WTC11 (cell line): Measurements from ENCODE around the gene MAPK12. TPM values are rescaled to one million over a fixed set of nuclear protein-coding genes. Genes with fewer than 3 reads are reported as not detected.

ENCODE experiments used
- ATAC-seq: fragments of 200-7000 bp; cut with Tn5 transposase; 2 replicates; pipeline ENCODE4 v1.10.0; 2021; ENCODE audit warnings: mild to moderate bottlenecking, moderate library complexity
- CTCF ChIA-PET: fragments of 300-600 bp; sonication (Branson Sonifier 250); formaldehyde crosslinking; loops from one replicate; lab custom pipeline; 2021; ENCODE audit warnings: antibody characterized with exemption; lab: Charles Lee
- POLR2A ChIA-PET: fragments of 350-600 bp; sonication (Branson Sonifier 250); formaldehyde crosslinking; loops from one replicate; lab custom pipeline; 2021; ENCODE audit warnings: antibody characterized with exemption; lab: Charles Lee
- DNase-seq: peaks from one replicate; pipeline ENCODE4 v3.0.0; 2021; ENCODE audit warnings: low spot score
- H3K27ac Mint-ChIP-seq: 2 replicates; pipeline ENCODE4 v1.8.0; 2021; ENCODE audit warnings: mixed read lengths
- H3K27me3 Mint-ChIP-seq: 2 replicates; pipeline ENCODE4 v1.8.0; 2021; ENCODE audit warnings: low read depth, mild to moderate bottlenecking, moderate library complexity, mixed read lengths
- H3K36me3 Mint-ChIP-seq: 2 replicates; pipeline ENCODE4 v1.8.0; 2021; ENCODE audit warnings: mixed read lengths
- H3K4me1 Mint-ChIP-seq: 2 replicates; pipeline ENCODE4 v1.8.0; 2022; ENCODE audit warnings: mixed read lengths
- H3K4me3 Mint-ChIP-seq: 2 replicates; pipeline ENCODE4 v1.8.0; 2021; ENCODE audit warnings: mild to moderate bottlenecking, moderate library complexity, mixed read lengths
- H3K9me3 Mint-ChIP-seq: 2 replicates; pipeline ENCODE4 v1.8.0; 2021; ENCODE audit warnings: mixed read lengths
- E2F5 ChIP-seq: sonication (generic); formaldehyde crosslinking; IDR thresholded peaks from 2 replicates; pipeline ENCODE4 v1.8.1; 2022; ENCODE audit warnings: mild to moderate bottlenecking, moderate library complexity, missing genetic modification reagents
- HMGA2 ChIP-seq: fragments of 250-450 bp; sonication (Bioruptor Pico); IDR thresholded peaks from 2 replicates; pipeline ENCODE4 v1.4.0; 2021; ENCODE audit warnings: mild to moderate bottlenecking, moderate library complexity
- OVOL2 ChIP-seq: fragments of 250-450 bp; sonication (Bioruptor Pico); IDR thresholded peaks from 2 replicates; pipeline ENCODE4 v1.9.0; 2021; ENCODE audit warnings: mild to moderate bottlenecking, borderline replicate concordance
- PRDM15 ChIP-seq: sonication (generic); formaldehyde crosslinking; IDR thresholded peaks from 2 replicates; pipeline ENCODE4 v1.8.0; 2022; ENCODE audit warnings: missing genetic modification reagents
- PREB ChIP-seq: sonication (generic); formaldehyde crosslinking; IDR thresholded peaks from 2 replicates; pipeline ENCODE4 v1.8.1; 2022; ENCODE audit warnings: mild to moderate bottlenecking, missing genetic modification reagents, moderate library complexity, borderline replicate concordance
- SMAD3 ChIP-seq: sonication (generic); formaldehyde crosslinking; IDR thresholded peaks from 2 replicates; pipeline ENCODE4 v1.8.0; 2022; ENCODE audit warnings: missing genetic modification reagents, mild to moderate bottlenecking, borderline replicate concordance
- TCF7 ChIP-seq: sonication (generic); formaldehyde crosslinking; IDR thresholded peaks from 2 replicates; pipeline ENCODE4 v1.8.0; 2022; ENCODE audit warnings: mild to moderate bottlenecking, low read depth, missing genetic modification reagents, moderate library complexity
- ZMAT4 ChIP-seq: fragments of 250-450 bp; sonication (Bioruptor Pico); IDR thresholded peaks from 2 replicates; pipeline ENCODE4 v1.9.0; 2021; ENCODE audit warnings: mild to moderate bottlenecking
- ZNF281 ChIP-seq: sonication (generic); formaldehyde crosslinking; IDR thresholded peaks from 2 replicates; pipeline ENCODE4 v1.8.0; 2023; ENCODE audit warnings: mild to moderate bottlenecking, missing genetic modification reagents
- total RNA-seq: library from RNA; stranded (reverse); gene quantifications from 3 replicates; pipeline ENCODE4 v1.2.3, GENCODE V29; 2021
- TF ChIP-seq, protein P1 (sequence below): fragments of 250-450 bp; sonication (Bioruptor Pico); IDR thresholded peaks from 2 replicates; pipeline ENCODE4 v1.9.0; 2021; ENCODE audit warnings: moderate library complexity, mild to moderate bottlenecking, inconsistent platforms, borderline replicate concordance

Gene MAPK12
- total RNA-seq, 1 experiment from 2014 or later, result 31.0 TPM

DNA sequence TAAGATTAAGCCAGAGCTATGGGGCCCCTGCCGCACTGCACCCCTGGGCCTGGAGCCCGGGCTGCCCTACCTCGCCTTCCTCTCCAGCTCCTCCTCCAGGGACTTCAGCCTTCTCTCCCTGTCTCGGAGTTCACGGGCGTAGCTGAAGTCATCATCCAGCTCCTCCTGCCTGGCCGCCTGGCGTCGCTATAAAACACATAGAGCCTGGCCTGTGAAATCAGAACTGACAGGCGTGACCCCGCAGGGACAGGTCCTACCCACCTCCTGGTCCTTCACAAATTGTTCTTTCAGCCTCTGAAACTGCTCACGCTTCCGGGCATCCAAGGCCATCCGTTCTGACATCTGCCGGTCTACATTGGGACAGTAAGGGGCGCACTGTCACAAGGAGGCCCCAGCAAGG is 37.4 kb downstream of the MAPK12 start:
- Mint-ChIP-seq H3K27ac (no peak overlapping the region), H3K27me3 (no peaks in the 10 kb centered on the region), H3K9me3 (no peaks in the 10 kb centered on the region), H3K4me1 (peaks cover 3% of the 10 kb centered on the region; the same call in 1 of the 2 replicates), H3K36me3 (peaks cover 27% of the 10 kb centered on the region), H3K4me3 (no peak overlapping the region)
- CTCF ChIA-PET, result interaction anchor here (0.9 to 1.9 kb wide), 4 partner anchors 13 to 29 kb away, joined by 3 to 4 read pairs (median 4); no protein-coding TSS in a partner anchor
- TF ChIP-seq ZMAT4 (CRISPR knock-in tag) (no peak), E2F5 (no peak)
- no peak for ATAC-seq
- DNase-seq, result no peak
- POLR2A ChIA-PET, result no interaction called here

- Mint-ChIP-seq H3K27ac (no peak overlapping the region), H3K27me3 (no peaks in the 10 kb centered on the region), H3K4me1 (peaks cover 5% of the 10 kb centered on the region; the same call in 1 of the 2 replicates), H3K4me3 (no peak overlapping the region), H3K9me3 (no peaks in the 10 kb centered on the region), H3K36me3 (peaks cover 31% of the 10 kb centered on the region)
- ATAC-seq (no peak), DNase-seq (no peak)
- ChIA-PET POLR2A (no interaction called here), CTCF (interaction anchor here (0.6 kb wide), 1 partner anchor 15 kb away, joined by 3 read pairs; no protein-coding TSS in a partner anchor)
- TF ChIP-seq ZNF281 (CRISPR knock-in tag) (no peak), HMGA2 (CRISPR knock-in tag) (no peak), OVOL2 (CRISPR knock-in tag) (no peak), PRDM15 (CRISPR knock-in tag) (no peak)
- TF ChIP-seq, protein P1, sequence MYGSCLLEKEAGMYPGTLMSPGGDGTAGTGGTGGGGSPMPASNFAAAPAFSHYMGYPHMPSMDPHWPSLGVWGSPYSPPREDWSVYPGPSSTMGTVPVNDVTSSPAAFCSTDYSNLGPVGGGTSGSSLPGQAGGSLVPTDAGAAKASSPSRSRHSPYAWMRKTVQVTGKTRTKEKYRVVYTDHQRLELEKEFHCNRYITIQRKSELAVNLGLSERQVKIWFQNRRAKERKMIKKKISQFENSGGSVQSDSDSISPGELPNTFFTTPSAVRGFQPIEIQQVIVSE (CRISPR knock-in tag), result no peak
These were observed 39.0 kb downstream of the MAPK12 start for GRCh38 chr22:50222508-50222907.

DNA sequence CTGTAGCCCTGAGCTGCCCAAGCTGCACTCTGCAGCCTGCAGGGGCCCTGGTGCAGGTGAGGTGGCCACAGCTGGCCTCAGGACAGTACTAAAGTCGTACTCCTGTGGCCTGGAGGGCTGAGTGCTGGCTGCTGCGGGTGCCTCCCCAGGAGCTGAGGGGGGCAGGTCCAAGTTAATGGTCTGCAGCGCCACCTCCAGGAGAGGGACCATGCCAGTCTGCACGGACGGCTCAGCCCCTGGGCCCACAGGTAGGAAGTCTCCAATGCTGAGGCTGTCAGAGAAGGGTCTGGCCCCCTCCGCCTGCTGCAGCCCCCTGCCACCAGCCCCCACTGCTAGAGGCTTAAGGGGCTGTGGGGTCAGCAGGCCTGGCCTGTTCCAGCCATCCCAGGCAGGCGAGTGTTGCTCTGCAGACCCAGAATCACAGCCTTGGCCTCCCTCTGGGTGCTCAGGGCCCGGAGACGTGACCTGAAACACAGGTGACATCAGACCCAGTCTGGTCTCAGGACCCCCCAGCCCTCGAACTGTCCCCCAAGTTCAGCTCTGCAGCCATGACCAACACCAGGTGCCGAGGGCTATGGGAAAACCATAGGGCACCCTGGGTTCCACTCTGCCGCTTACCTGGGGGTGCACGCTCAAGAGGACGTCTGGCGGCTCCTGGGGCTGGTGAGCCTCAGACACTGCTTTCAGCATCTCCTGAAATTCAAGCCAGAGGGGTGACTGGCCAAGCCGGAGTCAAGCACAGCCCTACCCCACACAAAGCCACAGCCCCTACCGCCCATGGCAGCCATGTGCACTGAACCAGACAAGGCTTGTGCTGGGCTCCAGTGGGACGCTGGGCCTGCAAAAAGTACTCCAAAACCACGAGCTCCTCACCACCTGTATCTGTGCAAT is 39.8 kb downstream of the MAPK12 start:
- no peaks in the 10 kb centered on the region for H3K27me3 Mint-ChIP-seq
- H3K27ac Mint-ChIP-seq, result no peak overlapping the region
- CTCF ChIA-PET, result interaction anchor here (0.7 to 1.0 kb wide), 3 partner anchors 19 to 80 kb away, joined by 3 to 5 read pairs (median 3); no protein-coding TSS in a partner anchor
- H3K36me3 Mint-ChIP-seq, result peaks cover 33% of the 10 kb centered on the region
- ATAC-seq, result no peak
- peaks cover 5% of the 10 kb centered on the region; the same call in 1 of the 2 replicates for H3K4me1 Mint-ChIP-seq
- TF ChIP-seq SMAD3 (CRISPR knock-in tag) (no peak), TCF7 (CRISPR knock-in tag) (no peak), HMGA2 (CRISPR knock-in tag) (no peak), PREB (no peak)
- POLR2A ChIA-PET, result no interaction called here
- no peak for DNase-seq
- H3K4me3 Mint-ChIP-seq, result no peak overlapping the region
- no peaks in the 10 kb centered on the region for H3K9me3 Mint-ChIP-seq
